T1000 (cell line): ENCODE measurements around the gene ELSPBP1.
"Not testable (repeated sequence)": the region's sequence is repeated elsewhere in the genome, so short reads cannot be mapped to it uniquely, and the experiment has no call there.

Experiments
- DNase-seq: peaks from one replicate; lab custom pipeline; 2025; ENCODE audit warnings: mixed read lengths; lab: John Stamatoyannopoulos, UW

The ELSPBP1 gene

GRCh38 chr19:47994209-47994802 is at the start of gene ELSPBP1:
Gene ELSPBP1, plus strand, starts transcription at chr19:47994632. Its CDS starts 14,036 bp downstream, at chr19:48008668.
- DNase-seq, result no peak

- DNase-seq, result not testable (repeated sequence)
Observed at GRCh38 chr19:47949852-47950521, 44.4 kb upstream of the ELSPBP1 start.

GRCh38 chr19:47952132-47952531 is 42.3 kb upstream of the ELSPBP1 start:
- DNase-seq, result not testable (repeated sequence)

GRCh38 chr19:47955936-47956335 is 38.5 kb upstream of the ELSPBP1 start:
- not testable (repeated sequence) for DNase-seq

- no peak for DNase-seq
Observed at GRCh38 chr19:47973529-47973928, 20.9 kb upstream of the ELSPBP1 start.

GRCh38 chr19:47991191-47991808 is 3.1 kb upstream of the ELSPBP1 start:
- no peak for DNase-seq

GRCh38 chr19:47992070-47992469 is 2.4 kb upstream of the ELSPBP1 start, which contains the start of gene BSPH1:
Gene BSPH1, minus strand, starts transcription at chr19:47992170. Its CDS starts 89 bp downstream, at chr19:47992081.
- DNase-seq, result no peak

- no peak for DNase-seq
Observed at GRCh38 chr19:47996230-47996727, 1.8 kb downstream of the ELSPBP1 start.

- DNase-seq, result no peak
Observed at GRCh38 chr19:47998800-47999199, 4.4 kb downstream of the ELSPBP1 start.

- no peak for DNase-seq
Observed at GRCh38 chr19:48000846-48001245, 6.4 kb downstream of the ELSPBP1 start.

GRCh38 chr19:48004236-48004635 is 9.8 kb downstream of the ELSPBP1 start:
- DNase-seq, result no peak

- no peak for DNase-seq
Observed at GRCh38 chr19:48006762-48007161, 12.3 kb downstream of the ELSPBP1 start.

- DNase-seq, result no peak
Observed at GRCh38 chr19:48010932-48011758, 16.7 kb downstream of the ELSPBP1 start.

GRCh38 chr19:48020686-48021085 is 26.3 kb downstream of the ELSPBP1 start:
- no peak for DNase-seq

GRCh38 chr19:48023011-48023410 is 28.6 kb downstream of the ELSPBP1 start:
- no peak for DNase-seq

GRCh38 chr19:48023518-48023917 is 29.1 kb downstream of the ELSPBP1 start:
- DNase-seq, result no peak

- no peak for DNase-seq
Observed at GRCh38 chr19:48025480-48025879, 31.0 kb downstream of the ELSPBP1 start.

GRCh38 chr19:48029431-48029830 is 35.0 kb downstream of the ELSPBP1 start:
- DNase-seq, result no peak

- no peak for DNase-seq
Observed at GRCh38 chr19:48030073-48030472, 35.6 kb downstream of the ELSPBP1 start.

GRCh38 chr19:48033604-48034003 is 39.2 kb downstream of the ELSPBP1 start:
- DNase-seq, result no peak

GRCh38 chr19:48036765-48037164 is 42.3 kb downstream of the ELSPBP1 start:
- DNase-seq, result no peak
